A549 treated with CORT108297 at 1 μM for 4 hours (cell line): Measurements from ENCODE around the gene SLC24A3. TPM values are rescaled to one million over a fixed set of nuclear protein-coding genes. Genes with fewer than 3 reads are reported as not detected.

Experiments used
- total RNA-seq: library from RNA; stranded (reverse); fragments of 200-300 nt; extraction: Qiagen RNA extraction; gene quantifications from 5 replicates; pipeline ENCODE4 v1.2.3, GENCODE V29; 2022

The SLC24A3 gene
- total RNA-seq: 0.02 TPM in 1 of 5 replicates, not detected in the others

GRCh38 chr20:19212469-19212815, at the start of gene SLC24A3:
Gene SLC24A3, plus strand, starts transcription at chr20:19212642.

GRCh38 chr20:19758133-19758500, 545.7 kb downstream of the SLC24A3 start, which contains the start of gene RIN2:
Gene RIN2, plus strand, starts transcription at chr20:19758258. Its CDS starts 131,344 bp downstream, at chr20:19889602.

